Heart right ventricle (tissue), 16 donors: ENCODE data around the gene DOCK4. TPM values are rescaled to one million over a fixed set of nuclear protein-coding genes. Genes with fewer than 3 reads are reported as not detected.

ENCODE experiments used
- ATAC-seq, 8 donors: fragments of 200-7000 bp; cut with Tn5 transposase; one replicate each; pipeline ENCODE4 v1.9.1; 2020; ENCODE audit warnings: mild to moderate bottlenecking in 8 of 8, moderate library complexity in 8 of 8, moderate number of reproducible peaks in 1 of 8
- DNase-seq, 2 donors: peaks; one replicate each; pipeline ENCODE4 v3.0.0-alpha.2; 2020
- H3K27ac ChIP-seq, 10 donors: fragments of 200-600 bp; sonication (generic) in 2 of 10; one replicate each; pipeline versions ENCODE4 v1.5.0 to v1.8.0; 2020 to 2022; ENCODE audit warnings: mild to moderate bottlenecking in 3 of 10
- H3K27me3 ChIP-seq, 7 donors: fragments of 200-600 bp; one replicate each; pipeline ENCODE4 v1.8.0; 2021 to 2022; ENCODE audit warnings: mild to moderate bottlenecking in 2 of 7
- H3K36me3 ChIP-seq, 9 donors: fragments of 200-600 bp; sonication (generic) in 1 of 9; one replicate each; pipeline versions ENCODE4 v1.5.0 to v1.8.0; 2020 to 2022; ENCODE audit warnings: mild to moderate bottlenecking in 2 of 9
- H3K4me1 ChIP-seq, 9 donors: fragments of 200-600 bp; sonication (generic) in 1 of 9; one replicate each; pipeline versions ENCODE4 v1.5.0 to v1.8.0; 2020 to 2022; ENCODE audit warnings: mild to moderate bottlenecking in 4 of 9
- H3K4me3 ChIP-seq, 10 donors: fragments of 200-600 bp; sonication (generic) in 2 of 10; one replicate each; pipeline versions ENCODE4 v1.5.0 to v1.8.0; 2020 to 2022; ENCODE audit warnings: mild to moderate bottlenecking in 7 of 10, moderate library complexity in 2 of 10
- H3K9me3 ChIP-seq, 11 donors: fragments of 200-600 bp in 10 of 11; sonication (generic) in 2 of 11; one replicate each; pipeline versions ENCODE4 v1.5.0 to v1.8.0; 2013 to 2022; ENCODE audit warnings: mild to moderate bottlenecking in 2 of 11, control low read depth in 1 of 11, moderate library complexity in 1 of 11
- CTCF ChIP-seq, 9 donors: fragments of 200-600 bp; sonication (generic) in 2 of 9; IDR thresholded peaks; one replicate each; pipeline versions ENCODE4 v1.5.0 to v1.8.0; 2021 to 2022; ENCODE audit warnings: antibody characterized with exemption in 9 of 9, mild to moderate bottlenecking in 5 of 9, moderate library complexity in 1 of 9
- WGBS, 2 donors: extraction: QIAGEN DNeasy Blood & Tissue Kit; methylation state at CpG; one replicate each; pipeline ENCODE4 v1.1.7; 2013; ENCODE audit warnings: inconsistent platforms in 1 of 2; 5-methylcytosine and 5-hydroxymethylcytosine counted together
- intact Hi-C, 10 donors: fragments of 100-400 bp; cut with DNase I; formaldehyde crosslinking; loops; one replicate each; pipeline versions ENCODE4 v1.11.1 to v1.14.2; 2022
- polyA plus RNA-seq, 2 donors: library from polyadenylated mRNA; stranded (reverse); fragments of 200-250 nt; gene quantifications; one replicate each; pipeline ENCODE4 v1.2.3, GENCODE V29; 2013
- total RNA-seq, 10 donors: library from RNA; stranded (reverse); fragmentation: NEBNext Ultra II Directional in 3 of 10; extraction: Animal tissue kit (Norgen Biotek cat#: 25700) in 3 of 10; gene quantifications; one replicate each; pipeline versions ENCODE4 v1.2.1 to v1.2.4, GENCODE V29; 2021 to 2023
- donor health status: Arrhythmogenic right ventricular cardiomyopathy.
- donor health status: ischemic (EF 13 %, LVEDD 7.1; RV severe dilation, severe dysfunction).
- donor health status: healthy with polysubstance abuse.
- donor health status: DM: no; HTN: yes; CAD: no.
- donor health status: DM: no; HTN: no; CAD: no.
- donor health status: ischemic (EF 25% LVEDD 6.9; RV normal size, moderate dysfunction).
- donor health status: ischemic (EF 25% LVEDD 5.7; RV mildly dilated, moderate dysfunction).
- donor health status: healthy.
- donor health status: DM: yes; HTN: yes; CAD: no.
- donor health status: Ischemic cardiomyopathy.
- donor health status: ischemic (EF 35%, LVEDD 5.7; RV mildly dilated, moderate dysfunction).
- donor health status: nonischemic (EF 11% LVEDD 7.7; RV severe dilation, severe dysfunction).
- donor health status: DM: yes; HTN: yes; CAD: no.
- donor health status: PGD.
- donor health status: ischemic (EF 29% LVEDD 5.4; RV normal size, mild dysfunction).
- donor health status: nonischemic (EF 23%, LVEDD 6.1; RV moderate dilation, normal function).

Gene DOCK4
- total and polyA plus RNA-seq, 12 donors, result 2.6 to 26.8 (median 14.7) TPM

GRCh38 chr7:111772716-111773115 lies 433.5 kb downstream of the DOCK4 start:
- TF ChIP-seq CTCF (IDR thresholded peaks at IDR 0.05), result no peak
- Histone ChIP-seq H3K27ac (no peak overlapping the region), H3K4me3 (no peak overlapping the region), H3K9me3 (peaks cover 0 to 17% (median 7%) of the 10 kb centered on the region in 11 donors), H3K4me1 (no peaks in the 10 kb centered on the region), H3K36me3 (peaks cover 0 to 83% (median 26%) of the 10 kb centered on the region in 9 donors), H3K27me3 (no peaks in the 10 kb centered on the region)
- intact Hi-C loops, result loop anchor here in 2 of 10 donors (5.0 to 10.0 kb wide), 2 partner anchors 72 to 80 kb away; no protein-coding TSS in a partner anchor
- no peak for DNase-seq
- 95 to 99% methylated on average over 3 of the region's 3 CpGs for WGBS, 2 donors
- ATAC-seq, result no peak

- H3K9me3 ChIP-seq, result peaks cover 0 to 6% (median under 1%) of the 10 kb centered on the region in 11 donors
- peaks cover 0 to 81% (median 16%) of the 10 kb centered on the region in 9 donors for H3K36me3 ChIP-seq
- no peaks in the 10 kb centered on the region for H3K4me1 ChIP-seq
- H3K27ac ChIP-seq, result no peak overlapping the region
- no peaks in the 10 kb centered on the region for H3K27me3 ChIP-seq
- 93 to 94% methylated on average over 5 of the region's 5 CpGs for WGBS, 2 donors
- ATAC-seq, result no peak
- intact Hi-C loops, result loop anchor here in 2 of 10 donors (5.0 to 10.0 kb wide), 2 partner anchors 73 to 81 kb away; no protein-coding TSS in a partner anchor
- H3K4me3 ChIP-seq, result no peak overlapping the region
- no peak for DNase-seq
- no peak for TF ChIP-seq CTCF (IDR thresholded peaks at IDR 0.05)
Observed at GRCh38 chr7:111771638-111772037, 434.6 kb downstream of the DOCK4 start.

- 66 to 78% methylated on average over 2 of the region's 2 CpGs for WGBS, 2 donors
Observed at GRCh38 chr7:111770116-111770515, 436.1 kb downstream of the DOCK4 start.

More at GRCh38 chr7:111770116-111770515, 436.1 kb downstream of the DOCK4 start:
- Histone ChIP-seq H3K4me1 (peaks cover 0 to 10% (median 0%) of the 10 kb centered on the region in 9 donors), H3K36me3 (peaks cover 0 to 84% (median 15%) of the 10 kb centered on the region in 9 donors), H3K27ac (no peak overlapping the region), H3K9me3 (no peaks in the 10 kb centered on the region), H3K27me3 (no peaks in the 10 kb centered on the region), H3K4me3 (no peak overlapping the region)
- DNase-seq (no peak), ATAC-seq (no peak)
- intact Hi-C loops, result loop anchor here in 2 of 10 donors (5.0 to 10.0 kb wide), 2 partner anchors 75 to 82 kb away; no protein-coding TSS in a partner anchor
- TF ChIP-seq CTCF (IDR thresholded peaks at IDR 0.05), result no peak
